ENCODE measurements around the gene RNFT2.

RNFT2 gene

DNA sequence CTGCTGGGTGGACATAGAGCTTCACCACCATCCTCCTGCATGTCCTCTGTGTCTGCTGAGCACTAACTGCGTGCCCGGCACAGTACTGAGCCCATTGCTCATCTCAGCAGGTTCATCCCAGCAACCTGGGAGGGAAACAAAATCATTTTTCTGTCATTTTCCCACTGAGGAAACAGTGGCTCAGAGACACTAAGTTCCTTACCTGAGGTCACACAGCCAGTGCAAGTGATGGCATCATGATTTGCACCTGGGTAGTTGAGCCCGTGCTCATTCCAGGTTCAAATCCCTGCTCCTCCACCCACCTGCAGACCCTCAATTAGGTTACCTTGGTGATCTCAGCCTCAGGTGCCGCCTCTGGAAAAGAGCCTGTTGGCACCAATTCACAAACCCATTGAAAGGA, 23.4 kb downstream of the RNFT2 start:
- Histone ChIP-seq H3K36me3 (peaks cover 36% of the 10 kb centered on the region), H3K9me3 (ENCODE audit: severe bottlenecking) (no peaks in the 10 kb centered on the region), H3K27me3 (ENCODE audit: insufficient read depth, low read depth, severe bottlenecking) (no peaks in the 10 kb centered on the region), H3K4me3 (ENCODE audit: low read depth, low read length) (no peak overlapping the region), H3K27ac (no peak overlapping the region)
- no peak for DNase-seq
- TF ChIP-seq, protein P1, sequence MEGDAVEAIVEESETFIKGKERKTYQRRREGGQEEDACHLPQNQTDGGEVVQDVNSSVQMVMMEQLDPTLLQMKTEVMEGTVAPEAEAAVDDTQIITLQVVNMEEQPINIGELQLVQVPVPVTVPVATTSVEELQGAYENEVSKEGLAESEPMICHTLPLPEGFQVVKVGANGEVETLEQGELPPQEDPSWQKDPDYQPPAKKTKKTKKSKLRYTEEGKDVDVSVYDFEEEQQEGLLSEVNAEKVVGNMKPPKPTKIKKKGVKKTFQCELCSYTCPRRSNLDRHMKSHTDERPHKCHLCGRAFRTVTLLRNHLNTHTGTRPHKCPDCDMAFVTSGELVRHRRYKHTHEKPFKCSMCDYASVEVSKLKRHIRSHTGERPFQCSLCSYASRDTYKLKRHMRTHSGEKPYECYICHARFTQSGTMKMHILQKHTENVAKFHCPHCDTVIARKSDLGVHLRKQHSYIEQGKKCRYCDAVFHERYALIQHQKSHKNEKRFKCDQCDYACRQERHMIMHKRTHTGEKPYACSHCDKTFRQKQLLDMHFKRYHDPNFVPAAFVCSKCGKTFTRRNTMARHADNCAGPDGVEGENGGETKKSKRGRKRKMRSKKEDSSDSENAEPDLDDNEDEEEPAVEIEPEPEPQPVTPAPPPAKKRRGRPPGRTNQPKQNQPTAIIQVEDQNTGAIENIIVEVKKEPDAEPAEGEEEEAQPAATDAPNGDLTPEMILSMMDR (IDR thresholded peaks at IDR 0.05; ENCODE audit: low read depth, low read length): no peak

- DNase-seq: no peak
These were observed 27.2 kb downstream of the RNFT2 start for GRCh38 chr12:116765271-116765670.

GRCh38 chr12:116766285-116766684, 28.2 kb downstream of the RNFT2 start:
- Histone ChIP-seq H3K36me3 (peaks cover 22% of the 10 kb centered on the region), H3K27me3 (ENCODE audit: insufficient read depth, low read depth, severe bottlenecking) (no peaks in the 10 kb centered on the region), H3K9me3 (ENCODE audit: severe bottlenecking) (no peaks in the 10 kb centered on the region), H3K4me3 (ENCODE audit: low read depth, low read length) (no peak overlapping the region), H3K27ac (no peak overlapping the region)
- DNase-seq: no peak
- TF ChIP-seq, protein P1 (IDR thresholded peaks at IDR 0.05; ENCODE audit: low read depth, low read length): no peak

More at GRCh38 chr12:116765271-116765670, 27.2 kb downstream of the RNFT2 start:
- Histone ChIP-seq H3K4me3 (ENCODE audit: low read depth, low read length) (no peak overlapping the region), H3K27ac (no peak overlapping the region), H3K36me3 (peaks cover 32% of the 10 kb centered on the region), H3K27me3 (ENCODE audit: insufficient read depth, low read depth, severe bottlenecking) (no peaks in the 10 kb centered on the region), H3K9me3 (ENCODE audit: severe bottlenecking) (no peaks in the 10 kb centered on the region)
- TF ChIP-seq, protein P1 (IDR thresholded peaks at IDR 0.05; ENCODE audit: low read depth, low read length): no peak

DNA sequence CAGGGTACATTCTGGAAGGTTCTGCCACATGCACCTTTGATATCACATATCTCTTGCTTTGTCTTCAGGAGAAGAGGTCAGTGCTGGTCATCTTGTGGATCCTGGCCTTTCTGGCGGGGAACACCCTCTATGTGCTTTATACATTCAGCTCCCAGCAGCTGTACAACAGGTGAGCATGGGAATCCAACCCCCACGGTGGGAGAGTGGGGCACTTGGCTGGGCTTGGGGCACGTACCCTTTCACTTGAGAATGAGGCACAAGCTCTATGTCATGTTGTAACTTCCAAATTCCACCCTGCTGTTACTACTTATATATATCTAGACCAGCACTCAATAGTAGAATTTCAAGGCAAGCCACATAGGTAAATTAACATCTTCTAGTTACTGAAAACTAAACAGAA, 28.6 kb downstream of the RNFT2 start:
- Histone ChIP-seq H3K4me3 (ENCODE audit: low read depth, low read length) (no peak overlapping the region), H3K27ac (no peak overlapping the region), H3K27me3 (ENCODE audit: insufficient read depth, low read depth, severe bottlenecking) (no peaks in the 10 kb centered on the region), H3K9me3 (ENCODE audit: severe bottlenecking) (no peaks in the 10 kb centered on the region), H3K36me3 (peaks cover 20% of the 10 kb centered on the region)
- TF ChIP-seq, protein P1 (IDR thresholded peaks at IDR 0.05; ENCODE audit: low read depth, low read length): no peak
- DNase-seq: no peak

DNA sequence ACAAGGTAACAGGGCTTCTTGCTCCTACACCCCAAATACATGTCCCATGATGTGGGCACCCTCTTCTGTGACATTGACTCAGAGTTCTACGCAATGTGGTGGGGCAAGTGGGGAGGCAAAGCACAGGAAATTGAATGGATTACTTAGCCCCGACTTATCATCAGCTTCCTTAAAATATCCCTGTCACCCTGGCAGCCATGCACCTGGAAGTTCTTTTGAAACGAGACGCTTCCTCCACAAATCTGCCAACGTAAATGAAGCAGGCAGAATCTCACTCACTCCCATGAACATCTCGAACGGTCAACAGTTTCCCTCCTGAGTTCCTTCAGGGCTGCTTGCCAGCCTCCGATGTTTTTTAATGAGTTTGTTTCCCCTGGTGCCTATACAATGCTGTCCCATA, 33.5 kb downstream of the RNFT2 start:
- no peak overlapping the region for H3K27ac ChIP-seq
- DNase-seq: no peak
- TF ChIP-seq, protein P1 (IDR thresholded peaks at IDR 0.05; ENCODE audit: low read depth, low read length): no peak
- H3K27me3 ChIP-seq (ENCODE audit: insufficient read depth, low read depth, severe bottlenecking): no peaks in the 10 kb centered on the region
- H3K4me3 ChIP-seq (ENCODE audit: low read depth, low read length): no peak overlapping the region
- no peaks in the 10 kb centered on the region for H3K9me3 ChIP-seq (ENCODE audit: severe bottlenecking)
- H3K36me3 ChIP-seq: peaks cover 13% of the 10 kb centered on the region

GRCh38 chr12:116773276-116773731, 35.2 kb downstream of the RNFT2 start:
- TF ChIP-seq, protein P1 (IDR thresholded peaks at IDR 0.05; ENCODE audit: low read depth, low read length): 0 out of 2 replicates have a peak, but pooled peaks have one; percentile 12
- no peak overlapping the region for H3K4me3 ChIP-seq (ENCODE audit: low read depth, low read length)
- DNase-seq: no peak
- H3K36me3 ChIP-seq: peaks cover 11% of the 10 kb centered on the region
- H3K27me3 ChIP-seq (ENCODE audit: insufficient read depth, low read depth, severe bottlenecking): no peaks in the 10 kb centered on the region
- H3K27ac ChIP-seq: no peak overlapping the region
- H3K9me3 ChIP-seq (ENCODE audit: severe bottlenecking): no peaks in the 10 kb centered on the region
